GM23338 (cell line): ENCODE data around the gene METTL24.

Experiments used
- CREB1 ChIP-seq: fragments of 250-450 bp; sonication (Bioruptor Pico); IDR thresholded peaks from 2 replicates; pipeline ENCODE4 v1.5.0; 2020; ENCODE audit warnings: low read depth, mild to moderate bottlenecking, moderate library complexity
- CTCF ChIP-seq, 2 experiments: fragments of 200-600 bp in 1 of 2; sonication (generic) in 1 of 2; conservative IDR thresholded peaks; 2 replicates each; pipeline versions ENCODE4 v1.5.1 to v1.6.1; 2016 to 2017; ENCODE audit warnings: antibody characterized with exemption in 2 of 2, low read depth in 2 of 2, mild to moderate bottlenecking in 2 of 2, moderate library complexity in 1 of 2
- EZH2 ChIP-seq: fragments of 200-600 bp; sonication (generic); IDR thresholded peaks from one replicate; pipeline ENCODE4 v1.8.0; 2017; ENCODE audit warnings: antibody characterized with exemption, mild to moderate bottlenecking, low read depth; ENCODE audit not compliant: unreplicated experiment
- EZH2phosphoT487 ChIP-seq: fragments of 200-600 bp; sonication (generic); IDR thresholded peaks from one replicate; pipeline ENCODE4 v1.8.1; 2018; ENCODE audit warnings: antibody characterized with exemption; ENCODE audit not compliant: unreplicated experiment
- JUNB ChIP-seq: IDR thresholded peaks from one replicate; pipeline ENCODE4 v1.6.1; 2016; ENCODE audit warnings: antibody characterized with exemption; ENCODE audit not compliant: unreplicated experiment
- POLR2AphosphoS5 ChIP-seq: IDR thresholded peaks from 2 replicates; pipeline ENCODE4 v1.6.1; 2016; ENCODE audit warnings: antibody characterized with exemption, low read depth
- REST ChIP-seq: IDR thresholded peaks from one replicate; pipeline ENCODE4 v1.6.1; 2018; ENCODE audit warnings: antibody characterized with exemption; ENCODE audit not compliant: unreplicated experiment
- STAT1 ChIP-seq: IDR thresholded peaks from one replicate; pipeline ENCODE4 v1.6.1; 2016; ENCODE audit warnings: antibody characterized with exemption; ENCODE audit not compliant: unreplicated experiment
- ZNF331 ChIP-seq: fragments of 250-450 bp; sonication (Bioruptor Pico); IDR thresholded peaks from 2 replicates; pipeline ENCODE4 v1.5.0; 2020; ENCODE audit warnings: low read depth, mild to moderate bottlenecking, moderate library complexity

GRCh38 chr6:110334423-110335180, 23.5 kb downstream of the METTL24 start:
- TF ChIP-seq EZH2 = no peak
- no peak for TF ChIP-seq CTCF (conservative IDR thresholded peaks at IDR 0.05; ENCODE audit: low read depth in 2 of 2)
- no peak for TF ChIP-seq EZH2phosphoT487
- TF ChIP-seq POLR2AphosphoS5 = no peak
- TF ChIP-seq ZNF331 (CRISPR knock-in tag) = no peak
- TF ChIP-seq STAT1 = no peak
- no peak for TF ChIP-seq CREB1 (CRISPR knock-in tag)
- no peak for TF ChIP-seq REST
- no peak for TF ChIP-seq JUNB
